NCI-H2081 treated with DMSO at 0.1 percent for 48 hours (cell line): ENCODE measurements around the gene DONSON.

ENCODE experiments used
- DNase-seq: peaks from one replicate; lab custom pipeline; 2025; lab: John Stamatoyannopoulos, UW

The DONSON gene

GRCh38 chr21:33562389-33562788, 26.1 kb downstream of the DONSON start:
- DNase-seq = no peak

- DNase-seq = no peak
Measured at GRCh38 chr21:33561373-33561772, 27.1 kb downstream of the DONSON start.

GRCh38 chr21:33560965-33561364, 27.5 kb downstream of the DONSON start:
- no peak for DNase-seq

- DNase-seq = no peak
Measured at GRCh38 chr21:33559813-33560212, 28.7 kb downstream of the DONSON start.

- DNase-seq = no peak
Measured at GRCh38 chr21:33558777-33559421, 29.6 kb downstream of the DONSON start.

GRCh38 chr21:33557447-33557846, 31.0 kb downstream of the DONSON start:
- DNase-seq = no peak

GRCh38 chr21:33554982-33555344, 33.5 kb downstream of the DONSON start:
- no peak for DNase-seq

- DNase-seq = no peak
Measured at GRCh38 chr21:33554236-33554981, 34.1 kb downstream of the DONSON start.

GRCh38 chr21:33552999-33553598, 35.4 kb downstream of the DONSON start:
- DNase-seq = no peak

- no peak for DNase-seq
Measured at GRCh38 chr21:33552093-33552998, 36.1 kb downstream of the DONSON start.

- DNase-seq = no peak
Measured at GRCh38 chr21:33551664-33552063, 36.8 kb downstream of the DONSON start.

- no peak for DNase-seq
Measured at GRCh38 chr21:33550772-33551660, 37.5 kb downstream of the DONSON start.

- no peak for DNase-seq
Measured at GRCh38 chr21:33549848-33550771, 38.4 kb downstream of the DONSON start.

- DNase-seq = no peak
Measured at GRCh38 chr21:33546086-33546485, 42.4 kb downstream of the DONSON start.

GRCh38 chr21:33544451-33545195, 43.9 kb downstream of the DONSON start:
- no peak for DNase-seq

GRCh38 chr21:33543505-33544129, 44.9 kb downstream of the DONSON start:
- DNase-seq = no peak

- DNase-seq = peak; percentile 82
Measured at GRCh38 chr21:33542640-33543504, 45.6 kb downstream of the DONSON start, which contains the start of gene SON. Gene SON, plus strand, starts transcription at chr21:33543038. Its CDS starts 55 bp downstream, at chr21:33543093.
